ENCODE results near the gene FTO.

FTO gene

GRCh38 chr16:53982631-53983042 is 278.7 kb downstream of the FTO start:
- TF ChIP-seq CTCF (conservative IDR thresholded peaks at IDR 0.05) = no peak
- no peak for TF ChIP-seq ZFX (IDR thresholded peaks at IDR 0.05)
- H3K27ac ChIP-seq = no peak overlapping the region

- H3K27ac ChIP-seq = no peak overlapping the region
- TF ChIP-seq CTCF (conservative IDR thresholded peaks at IDR 0.05) (no peak), ZFX (IDR thresholded peaks at IDR 0.05) (no peak)
Measured at GRCh38 chr16:53984936-53985335, 281.0 kb downstream of the FTO start.

GRCh38 chr16:53985861-53986260 is 281.9 kb downstream of the FTO start:
- TF ChIP-seq ZFX (IDR thresholded peaks at IDR 0.05) = no peak
- no peak for TF ChIP-seq CTCF (conservative IDR thresholded peaks at IDR 0.05)
- no peak overlapping the region for H3K27ac ChIP-seq

GRCh38 chr16:53986793-53987192 is 282.8 kb downstream of the FTO start:
- no peak overlapping the region for H3K27ac ChIP-seq
- no peak for TF ChIP-seq ZFX (IDR thresholded peaks at IDR 0.05)
- no peak for TF ChIP-seq CTCF (conservative IDR thresholded peaks at IDR 0.05)

- TF ChIP-seq CTCF (conservative IDR thresholded peaks at IDR 0.05) (no peak), ZFX (IDR thresholded peaks at IDR 0.05) (no peak)
- H3K27ac ChIP-seq = no peak overlapping the region
Measured at GRCh38 chr16:53988136-53988535, 284.2 kb downstream of the FTO start.

- TF ChIP-seq ZFX (IDR thresholded peaks at IDR 0.05) (no peak), CTCF (conservative IDR thresholded peaks at IDR 0.05) (no peak)
- no peak overlapping the region; the same call in 1 of the 2 replicates for H3K27ac ChIP-seq
Measured at GRCh38 chr16:53989597-53989996, 285.6 kb downstream of the FTO start.

- TF ChIP-seq ZFX (IDR thresholded peaks at IDR 0.05) = no peak
- H3K27ac ChIP-seq = peak overlapping the region; percentile 68; the same call in 1 of the 2 replicates
Measured at GRCh38 chr16:53991754-53992378, 287.9 kb downstream of the FTO start.

- no peak for TF ChIP-seq CTCF (conservative IDR thresholded peaks at IDR 0.05)
- TF ChIP-seq ZFX (IDR thresholded peaks at IDR 0.05) = no peak
- H3K27ac ChIP-seq = no peak overlapping the region
Measured at GRCh38 chr16:53995378-53995777, 291.4 kb downstream of the FTO start.
